IPS-18a (cell line): ENCODE results near the gene KLHL22.
"Not testable (repeated sequence)": the region's sequence is repeated elsewhere in the genome, so short reads cannot be mapped to it uniquely, and the experiment has no call there.

Experiments used
- H3K27ac ChIP-seq: one replicate; pipeline ENCODE4 v1.5.1; 2013; ENCODE audit warnings: low read length
- H3K27me3 ChIP-seq: one replicate; pipeline ENCODE4 v1.6.1; 2013; ENCODE audit warnings: mild to moderate bottlenecking, low read length; ENCODE audit not compliant: control insufficient read depth, insufficient read depth
- H3K36me3 ChIP-seq: one replicate; pipeline ENCODE4 v1.6.1; 2013; ENCODE audit warnings: low read depth, low read length; ENCODE audit not compliant: control insufficient read depth
- H3K4me1 ChIP-seq: one replicate; pipeline ENCODE4 v1.6.1; 2013; ENCODE audit warnings: low read depth, low read length; ENCODE audit not compliant: control insufficient read depth
- H3K4me3 ChIP-seq: one replicate; pipeline ENCODE4 v1.5.1; 2013; ENCODE audit warnings: low read length
- H3K9ac ChIP-seq: one replicate; pipeline ENCODE4 v1.6.1; 2013; ENCODE audit warnings: mild to moderate bottlenecking, low read length, moderate library complexity
- H3K9me3 ChIP-seq: one replicate; pipeline ENCODE4 v1.6.1; 2013; ENCODE audit warnings: low read depth, low read length; ENCODE audit not compliant: control insufficient read depth

KLHL22 gene

GRCh38 chr22:20491346-20491745 lies 4.2 kb downstream of the KLHL22 start:
- H3K36me3 ChIP-seq: no peaks in the 10 kb centered on the region
- no peaks in the 10 kb centered on the region for H3K9me3 ChIP-seq
- no peaks in the 10 kb centered on the region for H3K4me1 ChIP-seq
- no peak overlapping the region for H3K9ac ChIP-seq
- H3K27me3 ChIP-seq: peaks cover 17% of the 10 kb centered on the region
- no peak overlapping the region for H3K4me3 ChIP-seq
- no peak overlapping the region for H3K27ac ChIP-seq

GRCh38 chr22:20490941-20491307 lies 4.7 kb downstream of the KLHL22 start:
- H3K36me3 ChIP-seq: no peaks in the 10 kb centered on the region
- no peak overlapping the region for H3K27ac ChIP-seq
- H3K27me3 ChIP-seq: peaks cover 17% of the 10 kb centered on the region

GRCh38 chr22:20490183-20490940 lies 5.2 kb downstream of the KLHL22 start:
- no peaks in the 10 kb centered on the region for H3K36me3 ChIP-seq
- no peak overlapping the region for H3K9ac ChIP-seq
- no peaks in the 10 kb centered on the region for H3K4me1 ChIP-seq
- H3K9me3 ChIP-seq: no peaks in the 10 kb centered on the region
- H3K4me3 ChIP-seq: no peak overlapping the region
- H3K27me3 ChIP-seq: peaks cover 17% of the 10 kb centered on the region
- no peak overlapping the region for H3K27ac ChIP-seq

More at GRCh38 chr22:20490941-20491307, 4.7 kb downstream of the KLHL22 start:
- H3K4me1 ChIP-seq: no peaks in the 10 kb centered on the region
- H3K4me3 ChIP-seq: no peak overlapping the region
- H3K9me3 ChIP-seq: no peaks in the 10 kb centered on the region
- H3K9ac ChIP-seq: no peak overlapping the region

- no peaks in the 10 kb centered on the region for H3K9me3 ChIP-seq
- no peak overlapping the region for H3K4me3 ChIP-seq
- peaks cover 4% of the 10 kb centered on the region for H3K27me3 ChIP-seq
- no peak overlapping the region for H3K9ac ChIP-seq
- H3K36me3 ChIP-seq: no peaks in the 10 kb centered on the region
- no peak overlapping the region for H3K27ac ChIP-seq
- H3K4me1 ChIP-seq: no peaks in the 10 kb centered on the region
Observed at GRCh38 chr22:20488946-20489345, 6.6 kb downstream of the KLHL22 start.

- no peak overlapping the region for H3K4me3 ChIP-seq
- H3K27me3 ChIP-seq: no peaks in the 10 kb centered on the region
- H3K9me3 ChIP-seq: no peaks in the 10 kb centered on the region
- no peaks in the 10 kb centered on the region for H3K4me1 ChIP-seq
- H3K36me3 ChIP-seq: no peaks in the 10 kb centered on the region
- H3K27ac ChIP-seq: no peak overlapping the region
- H3K9ac ChIP-seq: no peak overlapping the region
Observed at GRCh38 chr22:20487715-20488114, 7.9 kb downstream of the KLHL22 start.

- Histone ChIP-seq H3K4me1 (no peaks in the 10 kb centered on the region), H3K9me3 (no peaks in the 10 kb centered on the region), H3K4me3 (no peak overlapping the region), H3K9ac (no peak overlapping the region), H3K36me3 (no peaks in the 10 kb centered on the region), H3K27me3 (no peaks in the 10 kb centered on the region), H3K27ac (no peak overlapping the region)
Observed at GRCh38 chr22:20486229-20486628, 9.4 kb downstream of the KLHL22 start.

GRCh38 chr22:20484948-20485683 lies 10.5 kb downstream of the KLHL22 start:
- Histone ChIP-seq H3K27me3 (no peaks in the 10 kb centered on the region), H3K9ac (no peak overlapping the region), H3K4me1 (no peaks in the 10 kb centered on the region), H3K36me3 (no peaks in the 10 kb centered on the region), H3K4me3 (no peak overlapping the region), H3K27ac (no peak overlapping the region), H3K9me3 (no peaks in the 10 kb centered on the region)

- H3K9me3 ChIP-seq: no peaks in the 10 kb centered on the region
- H3K4me3 ChIP-seq: no peak overlapping the region
- no peak overlapping the region for H3K9ac ChIP-seq
- no peaks in the 10 kb centered on the region for H3K36me3 ChIP-seq
- H3K4me1 ChIP-seq: no peaks in the 10 kb centered on the region
- H3K27ac ChIP-seq: no peak overlapping the region
- H3K27me3 ChIP-seq: no peaks in the 10 kb centered on the region
Observed at GRCh38 chr22:20483771-20484170, 11.8 kb downstream of the KLHL22 start.

GRCh38 chr22:20483143-20483506 lies 12.5 kb downstream of the KLHL22 start:
- H3K27me3 ChIP-seq, H3K27ac ChIP-seq, H3K4me3 ChIP-seq, H3K9me3 ChIP-seq, H3K9ac ChIP-seq, H3K36me3 ChIP-seq, H3K4me1 ChIP-seq: not testable (repeated sequence)

GRCh38 chr22:20479612-20480196 lies 15.9 kb downstream of the KLHL22 start:
- no peak overlapping the region for H3K4me3 ChIP-seq
- no peaks in the 10 kb centered on the region for H3K36me3 ChIP-seq
- H3K27me3 ChIP-seq: no peaks in the 10 kb centered on the region
- no peaks in the 10 kb centered on the region for H3K9me3 ChIP-seq
- no peak overlapping the region for H3K9ac ChIP-seq
- no peaks in the 10 kb centered on the region for H3K4me1 ChIP-seq
- no peak overlapping the region for H3K27ac ChIP-seq

- H3K9me3 ChIP-seq, H3K27me3 ChIP-seq, H3K27ac ChIP-seq, H3K4me3 ChIP-seq, H3K9ac ChIP-seq, H3K36me3 ChIP-seq, H3K4me1 ChIP-seq: not testable (repeated sequence)
Observed at GRCh38 chr22:20478059-20478458, 17.5 kb downstream of the KLHL22 start.

GRCh38 chr22:20475569-20475968 lies 20.0 kb downstream of the KLHL22 start:
- H3K27me3 ChIP-seq, H3K4me1 ChIP-seq, H3K36me3 ChIP-seq, H3K27ac ChIP-seq, H3K9me3 ChIP-seq, H3K9ac ChIP-seq, H3K4me3 ChIP-seq: not testable (repeated sequence)
